Panc1 (cell line): Measurements from ENCODE around the gene RBMS1.

Experiments
- CTCF ChIP-seq: fragments of 450-650 bp; IDR thresholded peaks from 2 replicates; pipeline ENCODE4 v1.5.1; 2017; ENCODE audit warnings: mild to moderate bottlenecking
- POLR2AphosphoS5 ChIP-seq: IDR thresholded peaks from 2 replicates; pipeline ENCODE4 v1.6.1; 2012; ENCODE audit warnings: mild to moderate bottlenecking, low read depth, low read length, moderate library complexity
- TF ChIP-seq, protein P1 (sequence below), 2 experiments: IDR thresholded peaks; 2 replicates each; pipeline ENCODE4 v1.6.1; 2011 to 2012; ENCODE audit warnings: low read depth in 2 of 2, control low read depth in 1 of 2, low read length in 1 of 2, mild to moderate bottlenecking in 1 of 2, moderate library complexity in 1 of 2; ENCODE audit not compliant: insufficient read depth in 1 of 2

DNA sequence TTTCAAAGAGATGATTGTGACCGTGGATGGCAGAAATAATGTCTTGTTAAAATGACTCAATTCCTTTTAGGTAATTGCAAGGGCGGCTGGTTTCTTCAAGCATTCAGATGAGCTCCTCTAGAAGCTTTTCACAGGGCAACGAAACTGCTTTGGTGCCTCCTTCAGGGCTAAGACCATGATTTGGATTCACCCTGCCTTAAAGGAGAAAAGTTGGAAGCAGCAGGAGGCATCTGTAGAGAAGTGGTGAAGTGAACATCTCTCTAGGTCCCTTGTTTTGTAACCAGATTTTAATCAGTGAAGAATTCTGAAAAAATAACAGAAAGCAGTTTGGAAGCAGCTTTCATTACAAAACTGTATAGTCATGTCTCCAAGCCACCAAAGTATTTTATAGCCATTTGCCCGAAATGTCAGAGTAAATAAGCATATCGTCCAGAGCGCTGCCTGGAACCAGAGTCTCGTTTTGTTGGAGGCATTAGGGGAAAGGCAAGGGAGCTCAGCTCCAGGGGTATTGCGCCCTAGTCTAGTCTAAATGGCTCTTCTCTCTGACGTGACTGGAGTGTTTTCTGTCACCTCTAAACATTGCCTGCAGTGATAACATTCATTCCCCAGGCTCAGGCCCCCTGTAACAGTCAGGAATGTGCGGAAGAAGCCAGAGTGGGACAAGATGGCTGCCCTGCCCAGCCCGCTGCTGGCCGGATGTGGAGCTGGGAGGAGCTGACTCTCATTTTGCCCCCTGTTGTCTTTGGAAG lies 235.7 kb downstream of the RBMS1 start:
- TF ChIP-seq CTCF: no peak
- TF ChIP-seq, protein P1, sequence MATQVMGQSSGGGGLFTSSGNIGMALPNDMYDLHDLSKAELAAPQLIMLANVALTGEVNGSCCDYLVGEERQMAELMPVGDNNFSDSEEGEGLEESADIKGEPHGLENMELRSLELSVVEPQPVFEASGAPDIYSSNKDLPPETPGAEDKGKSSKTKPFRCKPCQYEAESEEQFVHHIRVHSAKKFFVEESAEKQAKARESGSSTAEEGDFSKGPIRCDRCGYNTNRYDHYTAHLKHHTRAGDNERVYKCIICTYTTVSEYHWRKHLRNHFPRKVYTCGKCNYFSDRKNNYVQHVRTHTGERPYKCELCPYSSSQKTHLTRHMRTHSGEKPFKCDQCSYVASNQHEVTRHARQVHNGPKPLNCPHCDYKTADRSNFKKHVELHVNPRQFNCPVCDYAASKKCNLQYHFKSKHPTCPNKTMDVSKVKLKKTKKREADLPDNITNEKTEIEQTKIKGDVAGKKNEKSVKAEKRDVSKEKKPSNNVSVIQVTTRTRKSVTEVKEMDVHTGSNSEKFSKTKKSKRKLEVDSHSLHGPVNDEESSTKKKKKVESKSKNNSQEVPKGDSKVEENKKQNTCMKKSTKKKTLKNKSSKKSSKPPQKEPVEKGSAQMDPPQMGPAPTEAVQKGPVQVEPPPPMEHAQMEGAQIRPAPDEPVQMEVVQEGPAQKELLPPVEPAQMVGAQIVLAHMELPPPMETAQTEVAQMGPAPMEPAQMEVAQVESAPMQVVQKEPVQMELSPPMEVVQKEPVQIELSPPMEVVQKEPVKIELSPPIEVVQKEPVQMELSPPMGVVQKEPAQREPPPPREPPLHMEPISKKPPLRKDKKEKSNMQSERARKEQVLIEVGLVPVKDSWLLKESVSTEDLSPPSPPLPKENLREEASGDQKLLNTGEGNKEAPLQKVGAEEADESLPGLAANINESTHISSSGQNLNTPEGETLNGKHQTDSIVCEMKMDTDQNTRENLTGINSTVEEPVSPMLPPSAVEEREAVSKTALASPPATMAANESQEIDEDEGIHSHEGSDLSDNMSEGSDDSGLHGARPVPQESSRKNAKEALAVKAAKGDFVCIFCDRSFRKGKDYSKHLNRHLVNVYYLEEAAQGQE (IDR thresholded peaks at IDR 0.05; ENCODE audit: insufficient read depth in 1 of 2, low read depth in 2 of 2, low read length in 1 of 2): no peak
- no peak for TF ChIP-seq POLR2AphosphoS5
